ENCODE measurements around the gene RAB40B. TPM values are rescaled to one million over a fixed set of nuclear protein-coding genes. Genes with fewer than 3 reads are reported as not detected.

Gene RAB40B
- total RNA-seq, result 4.0 and 9.7 TPM in 2 replicates

GRCh38 chr17:82698065-82698973, at the start of gene RAB40B:
RAB40B (minus strand) TSS chr17:82698698; CDS start chr17:82698596, 102 bp downstream.

GRCh38 chr17:82734987-82735866, 36.7 kb upstream of the RAB40B start, which contains the start of gene FN3K:
FN3K (plus strand) TSS chr17:82735615; CDS start chr17:82735637, 22 bp downstream.

GRCh38 chr17:82716203-82717010, 17.9 kb upstream of the RAB40B start, which contains the start of gene FN3KRP:
FN3KRP (plus strand) TSS chr17:82716706; CDS start chr17:82716756, 50 bp downstream.

GRCh38 chr17:82648165-82648668, 50.3 kb downstream of the RAB40B start, which contains the start of gene WDR45B:
WDR45B (minus strand) TSS chr17:82648444; CDS start chr17:82648340, 104 bp downstream.

Other genes starting within 250 kb of the RAB40B start
- 123 and 130 TPM in 2 replicates for gene CYBC1, start 247.9 kb downstream of the RAB40B start, total RNA-seq
- gene NARF, start 240.0 kb downstream of the RAB40B start, total RNA-seq, result 25.4 and 50.3 TPM in 2 replicates
- 25.7 and 30.1 TPM in 2 replicates for gene FOXK2, start 179.0 kb downstream of the RAB40B start, total RNA-seq
- 55.9 and 59.0 TPM in 2 replicates for gene WDR45B, start 50.3 kb downstream of the RAB40B start, total RNA-seq
- 23.4 and 24.8 TPM in 2 replicates for gene FN3KRP, start 18.0 kb upstream of the RAB40B start, total RNA-seq
- gene FN3K, start 36.9 kb upstream of the RAB40B start, total RNA-seq, result 0.35 and 2.9 TPM in 2 replicates
- 41.2 and 51.9 TPM in 2 replicates for gene TBCD, start 53.4 kb upstream of the RAB40B start, total RNA-seq
- gene ZNF750, start 141.3 kb upstream of the RAB40B start, total RNA-seq, result not detected in 2 replicates

Measured in myometrial cell (primary cell).